Measurements from ENCODE around the gene TMEM39B. TPM values are rescaled to one million over a fixed set of nuclear protein-coding genes. Genes with fewer than 3 reads are reported as not detected.

The TMEM39B gene
- polyA plus RNA-seq, 10 donors = 11.6 to 19.1 (median 13.2) TPM

GRCh38 chr1:32151319-32151787, 78.6 kb downstream of the TMEM39B start:
- peak; percentile 52 to 86 (median 63) for DNase-seq

Other genes with a start within 250 kb of the TMEM39B start
- gene PTP4A2, start 134.6 kb upstream of the TMEM39B start, polyA plus RNA-seq (ENCODE audit: insufficient read length in 10 of 10) = 100 to 1,000 TPM; 189 to 256 (median 231) TPM
- 100 to 1,000 TPM; 120 to 169 (median 138) TPM for gene KHDRBS1, start 59.1 kb upstream of the TMEM39B start, polyA plus RNA-seq (ENCODE audit: insufficient read length in 10 of 10)
- gene KPNA6, start 35.1 kb downstream of the TMEM39B start, polyA plus RNA-seq (ENCODE audit: insufficient read length in 10 of 10) = 10 to 100 TPM; 20.4 to 35.1 (median 25.1) TPM
- 10 to 100 TPM; 27.8 to 44.4 (median 33.7) TPM for gene TXLNA, start 106.7 kb downstream of the TMEM39B start, polyA plus RNA-seq (ENCODE audit: insufficient read length in 10 of 10)
- gene CCDC28B, start 127.7 kb downstream of the TMEM39B start, polyA plus RNA-seq (ENCODE audit: insufficient read length in 10 of 10) = 10 to 100 TPM; 28.8 to 60.1 (median 46.8) TPM
- gene IQCC, start 132.7 kb downstream of the TMEM39B start, polyA plus RNA-seq (ENCODE audit: insufficient read length in 10 of 10) = 1 to 10 TPM; 2.0 to 4.9 (median 3.1) TPM
- under 1 TPM; 0.19 to 0.94 (median 0.31) TPM for gene DCDC2B, start 136.2 kb downstream of the TMEM39B start, polyA plus RNA-seq (ENCODE audit: insufficient read length in 10 of 10)
- gene TMEM234, start 149.4 kb downstream of the TMEM39B start, polyA plus RNA-seq (ENCODE audit: insufficient read length in 10 of 10) = 10 to 100 TPM in 4 of 10 donors, 1 to 10 TPM in 6; 8.0 to 16.0 (median 9.1) TPM
- gene EIF3I, start 149.5 kb downstream of the TMEM39B start, polyA plus RNA-seq (ENCODE audit: insufficient read length in 10 of 10) = 100 to 1,000 TPM; 146 to 185 (median 164) TPM
- gene FAM167B, start 174.3 kb downstream of the TMEM39B start, polyA plus RNA-seq (ENCODE audit: insufficient read length in 10 of 10) = 1 to 10 TPM; 2.1 to 6.7 (median 3.9) TPM
- 10 to 100 TPM in 1 of 10 donors, 1 to 10 TPM in 2, under 1 TPM in 7; 0.26 to 14.1 (median 0.74) TPM for gene LCK, start 178.3 kb downstream of the TMEM39B start, polyA plus RNA-seq (ENCODE audit: insufficient read length in 10 of 10)
- 10 to 100 TPM; 27.5 to 50.3 (median 41.3) TPM for gene HDAC1, start 219.1 kb downstream of the TMEM39B start, polyA plus RNA-seq (ENCODE audit: insufficient read length in 10 of 10)